ENCODE measurements around the gene FRAT1.

GRCh38 chr10:97347317-97347716 is 28.2 kb downstream of the FRAT1 start:
- no peak for TF ChIP-seq CTCF (IDR thresholded peaks at IDR 0.05 in 8 of 11, conservative IDR thresholded peaks at IDR 0.05 in 3 of 11)
- TF ChIP-seq POLR2A (IDR thresholded peaks at IDR 0.05), result no peak

Data from spleen (tissue), 7 donors.